Measurements from ENCODE around the gene WASHC4.
"Not testable (repeated sequence)": the region's sequence is repeated elsewhere in the genome, so short reads cannot be mapped to it uniquely, and the experiment has no call there.

Gene WASHC4

GRCh38 chr12:105142259-105142658 is 34.7 kb downstream of the WASHC4 start:
- in situ Hi-C loops (cut with MboI; ENCODE audit: low pct_unique_long_range_greater_than_20kb, low sequenced_read_pairs), result no loop called here

GRCh38 chr12:105156260-105156659 is 48.7 kb downstream of the WASHC4 start:
- no peak for DNase-seq
- in situ Hi-C loops (cut with MboI; ENCODE audit: low pct_unique_long_range_greater_than_20kb, low sequenced_read_pairs), result no loop called here

More at GRCh38 chr12:105142259-105142658, 34.7 kb downstream of the WASHC4 start:
- DNase-seq, result no peak

GRCh38 chr12:105157606-105158005 is 50.1 kb downstream of the WASHC4 start:
- DNase-seq, result no peak
- in situ Hi-C loops (cut with MboI; ENCODE audit: low pct_unique_long_range_greater_than_20kb, low sequenced_read_pairs), result no loop called here

GRCh38 chr12:105158876-105159275 is 51.3 kb downstream of the WASHC4 start:
- no peak for DNase-seq
- in situ Hi-C loops (cut with MboI; ENCODE audit: low pct_unique_long_range_greater_than_20kb, low sequenced_read_pairs), result no loop called here

- no peak for DNase-seq
- in situ Hi-C loops (cut with MboI; ENCODE audit: low pct_unique_long_range_greater_than_20kb, low sequenced_read_pairs), result no loop called here
These were observed 54.6 kb downstream of the WASHC4 start for GRCh38 chr12:105162174-105162573.

- in situ Hi-C loops (cut with MboI; ENCODE audit: low pct_unique_long_range_greater_than_20kb, low sequenced_read_pairs), result no loop called here
- no peak for DNase-seq
These were observed 56.5 kb downstream of the WASHC4 start for GRCh38 chr12:105164068-105164467.

- DNase-seq, result no peak
- in situ Hi-C loops (cut with MboI; ENCODE audit: low pct_unique_long_range_greater_than_20kb, low sequenced_read_pairs), result no loop called here
These were observed 59.2 kb downstream of the WASHC4 start for GRCh38 chr12:105166736-105167135.

GRCh38 chr12:105167346-105167745 is 59.8 kb downstream of the WASHC4 start:
- no peak for DNase-seq
- in situ Hi-C loops (cut with MboI; ENCODE audit: low pct_unique_long_range_greater_than_20kb, low sequenced_read_pairs), result no loop called here

- in situ Hi-C loops (cut with MboI; ENCODE audit: low pct_unique_long_range_greater_than_20kb, low sequenced_read_pairs), result no loop called here
- no peak for DNase-seq
These were observed 60.5 kb downstream of the WASHC4 start for GRCh38 chr12:105168006-105168405.

GRCh38 chr12:105170139-105170538 is 62.6 kb downstream of the WASHC4 start:
- no peak for DNase-seq
- in situ Hi-C loops (cut with MboI; ENCODE audit: low pct_unique_long_range_greater_than_20kb, low sequenced_read_pairs), result no loop called here

- in situ Hi-C loops (cut with MboI; ENCODE audit: low pct_unique_long_range_greater_than_20kb, low sequenced_read_pairs), result no loop called here
- DNase-seq, result no peak
These were observed 64.3 kb downstream of the WASHC4 start for GRCh38 chr12:105171691-105172436.

GRCh38 chr12:105175397-105175990 is 68.0 kb downstream of the WASHC4 start:
- DNase-seq, result no peak
- in situ Hi-C loops (cut with MboI; ENCODE audit: low pct_unique_long_range_greater_than_20kb, low sequenced_read_pairs), result no loop called here

GRCh38 chr12:105177208-105177607 is 69.7 kb downstream of the WASHC4 start:
- no peak for DNase-seq
- in situ Hi-C loops (cut with MboI; ENCODE audit: low pct_unique_long_range_greater_than_20kb, low sequenced_read_pairs), result no loop called here

- in situ Hi-C loops (cut with MboI; ENCODE audit: low pct_unique_long_range_greater_than_20kb, low sequenced_read_pairs), result not testable (repeated sequence)
These were observed 71.6 kb downstream of the WASHC4 start for GRCh38 chr12:105179114-105179513.

GRCh38 chr12:105183406-105183805 is 75.9 kb downstream of the WASHC4 start:
- in situ Hi-C loops (cut with MboI; ENCODE audit: low pct_unique_long_range_greater_than_20kb, low sequenced_read_pairs); DNase-seq: not testable (repeated sequence)

More at GRCh38 chr12:105179114-105179513, 71.6 kb downstream of the WASHC4 start:
- DNase-seq, result not testable (repeated sequence)

- DNase-seq; in situ Hi-C loops (cut with MboI; ENCODE audit: low pct_unique_long_range_greater_than_20kb, low sequenced_read_pairs): not testable (repeated sequence)
These were observed 76.4 kb downstream of the WASHC4 start for GRCh38 chr12:105183976-105184375.

- in situ Hi-C loops (cut with MboI; ENCODE audit: low pct_unique_long_range_greater_than_20kb, low sequenced_read_pairs), result no loop called here
- no peak for DNase-seq
These were observed 81.8 kb downstream of the WASHC4 start for GRCh38 chr12:105189293-105189692.

GRCh38 chr12:105190530-105190929 is 83.0 kb downstream of the WASHC4 start:
- DNase-seq, result no peak
- in situ Hi-C loops (cut with MboI; ENCODE audit: low pct_unique_long_range_greater_than_20kb, low sequenced_read_pairs), result no loop called here

GRCh38 chr12:105192624-105193225 is 85.2 kb downstream of the WASHC4 start:
- no peak for DNase-seq
- in situ Hi-C loops (cut with MboI; ENCODE audit: low pct_unique_long_range_greater_than_20kb, low sequenced_read_pairs), result no loop called here

- no peak for DNase-seq
- in situ Hi-C loops (cut with MboI; ENCODE audit: low pct_unique_long_range_greater_than_20kb, low sequenced_read_pairs), result no loop called here
These were observed 87.4 kb downstream of the WASHC4 start for GRCh38 chr12:105194947-105195346.

Data from KBM-7 (cell line).